DMS79 (cell line): Measurements from ENCODE around the gene RNF44.

Source experiments
- DNase-seq: peaks from one replicate; lab custom pipeline; 2025; lab: John Stamatoyannopoulos, UW

RNF44 gene

DNA sequence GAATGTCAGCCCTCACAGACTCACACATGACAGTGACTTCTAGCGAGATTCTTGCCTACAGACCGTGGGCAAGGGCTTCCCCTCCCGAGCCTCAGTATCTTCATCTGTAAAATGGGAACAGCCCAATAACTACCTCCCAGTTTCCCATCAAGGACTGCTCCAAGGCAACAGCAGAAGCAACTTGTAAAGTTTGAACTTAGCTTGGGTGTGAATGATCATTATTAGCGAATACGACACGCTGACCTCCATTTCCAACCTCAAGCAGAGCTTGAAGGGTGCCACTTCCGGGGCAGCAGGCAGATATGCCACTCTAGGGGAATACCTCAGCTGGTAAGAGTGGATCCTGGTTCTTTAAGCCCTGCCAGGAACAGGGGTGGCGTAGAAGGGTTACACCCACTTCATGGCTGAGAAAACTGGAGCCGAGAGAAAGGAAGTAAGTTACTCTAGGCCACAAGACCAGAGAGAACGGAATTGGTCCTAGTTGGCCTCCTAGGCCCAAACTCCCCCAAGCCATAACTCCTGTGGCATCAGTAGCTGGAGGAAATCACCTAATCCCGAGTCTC is 2.0 kb downstream of the RNF44 start:
- no peak for DNase-seq

DNA sequence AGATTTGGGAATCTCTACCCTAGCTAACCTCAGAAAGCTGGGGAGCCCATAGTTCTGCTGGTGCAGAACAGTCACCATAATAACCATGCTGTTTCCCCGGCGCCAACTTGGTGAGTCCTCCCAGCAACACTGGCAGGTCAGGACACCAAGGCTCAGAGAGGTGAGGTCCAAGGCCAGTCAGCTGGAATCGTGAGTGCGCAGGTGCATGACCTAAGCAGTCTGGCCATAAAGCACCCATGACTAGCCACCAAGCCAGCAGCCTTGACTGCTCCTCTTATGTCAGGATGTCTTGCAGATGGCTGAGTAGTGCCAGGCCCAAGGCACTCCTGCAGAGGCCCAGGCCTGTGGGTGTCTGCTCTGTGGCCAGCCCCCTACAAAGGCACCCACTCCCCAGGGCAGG is 2.6 kb downstream of the RNF44 start:
- DNase-seq = no peak

DNA sequence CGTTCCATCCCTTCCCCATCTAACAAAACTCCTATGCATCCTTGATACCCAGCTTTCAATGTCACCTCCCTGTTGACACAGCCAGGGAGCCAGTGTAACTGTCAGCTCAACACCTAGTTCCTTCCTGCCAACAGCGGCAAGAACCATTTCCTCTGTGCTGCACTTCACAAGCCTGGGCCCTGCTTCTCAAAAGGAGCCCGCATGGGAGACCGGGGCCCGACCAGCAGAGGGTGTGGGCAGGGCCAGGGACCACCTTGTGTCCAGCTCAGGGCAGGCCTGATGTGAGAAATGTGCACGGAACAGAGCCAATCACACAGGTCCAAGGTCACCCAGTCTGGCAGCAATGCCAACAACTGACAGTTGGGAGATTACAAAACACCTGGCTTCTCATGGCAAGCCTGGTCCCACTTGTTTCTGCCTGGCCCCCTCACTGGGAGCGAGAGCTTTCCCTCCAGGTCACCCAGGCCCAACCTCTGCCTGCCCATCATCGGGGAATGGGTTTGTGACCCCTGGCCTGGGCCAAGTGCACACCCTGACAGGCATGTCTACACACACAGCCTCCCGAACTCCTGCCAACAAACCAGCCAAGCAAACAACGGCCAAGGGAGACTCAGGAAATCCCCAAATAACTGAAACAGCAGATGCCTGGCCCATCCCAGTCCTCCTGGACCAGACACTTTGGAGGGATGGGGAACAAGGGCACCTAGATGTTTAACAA is 3.1 kb downstream of the RNF44 start:
- DNase-seq = no peak

DNA sequence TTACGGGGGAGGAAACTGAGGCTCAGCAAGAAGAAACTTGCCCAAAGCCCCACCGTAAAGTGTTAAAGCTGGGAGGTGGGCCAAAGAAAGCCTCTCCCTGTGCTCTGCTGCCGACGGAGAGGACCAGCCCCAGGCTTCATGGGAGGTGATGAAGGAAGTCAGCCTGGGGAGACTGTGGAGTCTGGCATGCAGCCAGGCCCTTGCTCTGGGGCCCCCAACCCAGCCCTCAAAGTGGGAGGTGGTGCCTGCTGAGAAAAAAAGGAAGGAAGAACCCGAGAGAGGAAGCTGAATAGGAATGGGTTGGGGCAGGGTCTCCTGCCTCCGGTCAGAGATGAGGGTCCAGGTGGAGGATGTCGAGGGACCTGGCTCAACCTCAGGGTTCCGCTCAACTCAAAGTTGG is 3.8 kb downstream of the RNF44 start:
- DNase-seq = no peak

DNA sequence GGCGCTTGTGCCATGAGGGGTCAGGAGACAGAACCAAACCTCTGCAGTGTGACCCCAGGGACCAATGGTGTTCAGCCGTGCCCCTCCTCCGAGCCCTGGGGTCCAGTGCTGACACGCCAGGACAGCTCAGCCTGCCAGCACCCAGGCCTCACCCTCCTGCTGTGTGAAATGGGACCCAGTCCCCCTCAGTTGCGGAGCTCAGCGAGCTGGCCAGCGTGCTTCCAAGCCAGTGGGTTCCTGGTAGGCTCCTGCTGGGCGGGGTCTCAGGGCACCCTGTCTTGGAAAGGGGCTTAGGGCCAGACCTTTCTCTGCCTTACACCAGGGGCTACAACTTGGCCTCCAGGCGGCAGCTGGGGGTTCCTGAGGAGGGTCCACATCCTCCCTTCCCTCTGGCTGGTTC is 4.4 kb downstream of the RNF44 start:
- DNase-seq = no peak

DNA sequence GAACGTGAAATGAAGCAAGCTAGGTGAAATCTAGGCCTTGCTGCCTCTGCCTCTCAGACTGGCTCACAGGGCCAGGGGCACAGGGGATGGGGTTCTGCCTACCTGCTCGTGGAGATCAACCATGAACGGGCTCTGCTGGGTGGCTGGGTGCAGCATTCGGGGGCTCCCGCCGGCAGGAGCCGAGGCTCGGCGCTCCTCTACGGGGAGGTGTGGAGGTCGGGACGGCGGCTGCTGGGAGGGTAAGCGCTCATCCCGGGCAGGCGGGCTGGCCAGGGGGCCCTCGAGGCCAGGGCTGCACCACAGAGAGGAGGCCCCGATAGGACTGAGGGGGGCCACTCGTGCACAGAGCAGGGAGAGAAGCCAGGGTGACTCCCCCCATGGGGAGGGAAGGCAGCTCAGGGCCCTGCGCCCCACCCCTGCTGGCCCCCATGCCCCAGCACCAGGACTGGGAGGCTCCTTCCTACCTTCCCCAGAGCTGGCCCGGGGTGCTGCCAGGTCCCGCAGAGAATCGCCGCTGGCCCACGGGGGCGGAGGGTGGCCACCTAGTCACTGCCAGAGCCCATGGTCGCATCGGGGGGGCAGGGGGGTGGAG is 5.2 kb downstream of the RNF44 start:
- no peak for DNase-seq

DNA sequence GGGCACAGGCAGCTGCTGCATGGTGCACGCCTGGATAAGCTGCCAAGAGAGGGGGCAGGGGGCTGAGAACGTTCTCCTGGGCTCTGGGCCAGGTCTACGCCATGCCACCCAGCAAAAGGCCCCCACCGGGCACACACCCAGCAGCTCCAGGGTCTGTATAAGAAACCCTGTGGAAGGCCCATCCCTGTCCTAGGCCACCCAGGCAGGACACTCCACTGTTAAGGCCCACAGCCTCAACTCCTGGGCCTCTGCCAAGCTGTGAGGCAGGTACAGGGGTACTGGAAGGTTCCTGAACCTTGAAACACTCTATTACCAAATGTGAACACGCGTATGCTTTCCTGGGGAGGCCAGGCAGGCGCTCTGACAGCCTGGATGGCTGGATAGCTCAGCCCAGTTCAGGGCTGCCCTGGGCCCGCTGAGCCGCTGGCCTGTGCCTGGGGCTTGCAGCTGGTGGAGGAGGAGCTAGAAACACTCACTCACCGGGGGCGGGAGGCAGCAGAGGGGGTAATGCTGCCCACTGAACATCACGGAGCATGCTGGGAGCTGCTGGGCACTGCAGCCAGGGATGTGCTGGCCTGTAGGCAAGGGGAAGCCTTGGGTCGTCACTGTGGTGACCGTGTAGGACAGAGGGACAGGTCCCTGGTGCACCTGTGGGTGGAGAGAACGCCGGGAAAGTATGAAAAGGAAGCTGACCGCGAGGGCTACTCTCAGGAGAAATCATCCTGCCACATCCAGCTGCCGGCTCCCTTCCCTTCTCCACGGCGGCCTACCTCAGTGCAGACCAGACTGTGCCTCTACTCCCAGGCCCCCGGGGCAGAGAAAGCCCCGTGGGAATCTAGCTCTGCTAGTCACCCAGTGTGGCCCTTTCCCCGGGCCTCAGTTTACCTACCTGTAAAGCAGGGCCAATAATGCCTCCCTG is 6.0 kb downstream of the RNF44 start:
- peak; percentile 46 for DNase-seq

DNA sequence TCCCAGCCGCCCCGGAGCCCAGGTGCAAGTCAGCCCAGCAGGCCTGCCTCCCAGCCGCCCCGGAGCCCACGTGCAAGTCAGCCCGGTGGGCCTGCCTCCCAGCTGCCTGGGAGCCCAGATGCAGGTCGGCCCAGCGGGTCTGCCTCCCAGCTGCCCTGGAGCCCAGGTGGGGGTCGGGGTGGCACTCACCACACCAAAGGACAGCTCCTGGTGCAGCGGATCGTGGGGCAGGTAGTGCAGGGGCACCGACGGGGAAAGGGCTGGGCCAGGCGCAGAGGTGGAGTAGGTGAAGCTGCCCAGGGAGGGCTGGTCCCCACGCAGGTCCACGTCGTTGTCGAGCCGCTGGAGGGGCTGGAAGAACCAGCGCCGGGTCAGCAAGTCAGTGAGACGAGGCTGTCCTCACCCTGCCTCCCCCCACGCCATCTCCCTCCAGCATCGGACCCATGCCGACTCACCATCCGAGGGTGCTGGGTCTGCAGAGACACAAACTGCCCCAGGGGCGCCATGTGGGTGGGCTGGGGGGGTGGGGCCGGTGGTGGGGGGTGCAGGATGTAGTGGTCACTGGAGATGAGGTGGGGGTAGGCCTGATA is 6.7 kb downstream of the RNF44 start:
- DNase-seq = no peak

DNA sequence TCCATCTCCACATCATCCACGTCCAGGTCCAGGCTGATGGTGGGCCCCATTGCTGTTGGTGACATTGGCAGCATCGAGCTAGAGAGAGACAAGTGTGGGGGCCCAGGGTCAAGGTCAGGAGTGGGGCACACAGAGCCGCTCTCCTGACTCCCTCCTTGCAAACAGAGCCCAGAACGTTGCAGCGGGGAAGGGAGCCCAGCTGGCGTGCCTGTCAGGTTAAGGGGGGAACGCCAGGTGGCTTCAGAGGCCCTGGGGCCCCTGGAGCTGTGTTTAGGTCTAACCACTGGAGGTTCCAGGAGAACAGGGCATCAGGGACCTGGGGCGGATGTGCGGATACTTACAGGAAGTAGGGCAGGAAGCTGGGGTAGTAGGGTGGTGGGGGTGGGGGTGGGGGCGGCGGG is 7.5 kb downstream of the RNF44 start:
- no peak for DNase-seq

DNA sequence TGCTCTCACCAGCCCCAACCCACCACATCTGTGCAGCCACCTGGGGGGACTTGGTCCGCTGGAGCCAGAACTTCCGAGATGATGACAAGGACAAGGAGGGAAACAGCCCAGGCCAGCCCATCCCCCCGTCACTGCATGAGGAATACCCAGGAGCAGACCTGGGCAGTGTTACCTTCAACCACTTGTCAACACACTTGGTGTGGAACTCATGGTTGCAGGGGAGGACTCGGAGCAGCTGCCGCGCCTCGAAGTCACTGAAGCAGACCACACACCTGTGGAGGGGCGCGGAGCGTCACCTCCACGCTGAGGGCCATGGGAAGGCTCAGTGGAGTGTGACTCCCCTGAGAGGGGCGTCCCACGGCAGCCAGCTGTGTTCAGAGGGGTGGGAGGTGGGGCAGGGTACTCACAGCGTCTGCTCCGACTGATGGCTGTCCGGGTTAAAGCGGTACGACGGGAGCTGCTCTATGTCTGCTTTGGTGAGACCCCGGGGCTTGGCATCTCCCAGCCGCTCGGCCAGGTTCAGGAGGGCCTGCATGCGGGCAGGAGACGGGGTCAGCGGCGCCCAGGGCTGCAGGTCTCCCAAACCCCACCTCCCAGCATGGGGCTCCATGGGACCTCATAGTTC is 8.0 kb downstream of the RNF44 start:
- DNase-seq = no peak

DNA sequence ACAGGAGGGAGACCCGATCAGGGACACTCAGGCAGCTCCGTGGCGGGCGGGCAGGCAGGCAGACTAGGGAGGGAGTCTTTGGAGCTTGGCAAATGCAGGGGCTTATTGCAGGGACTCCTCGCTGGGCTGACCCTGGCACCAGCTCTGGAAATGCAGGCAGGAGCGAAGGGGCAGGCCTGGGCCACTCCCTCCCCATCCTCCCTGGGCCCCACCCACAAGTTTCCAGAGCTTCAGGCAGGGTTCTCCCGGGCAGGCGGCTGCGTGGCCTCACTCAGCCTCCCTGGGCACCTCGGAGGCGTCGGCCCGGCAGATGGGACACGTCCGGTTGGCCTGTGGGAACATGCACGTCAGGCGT is 8.5 kb downstream of the RNF44 start:
- DNase-seq = no peak

DNA sequence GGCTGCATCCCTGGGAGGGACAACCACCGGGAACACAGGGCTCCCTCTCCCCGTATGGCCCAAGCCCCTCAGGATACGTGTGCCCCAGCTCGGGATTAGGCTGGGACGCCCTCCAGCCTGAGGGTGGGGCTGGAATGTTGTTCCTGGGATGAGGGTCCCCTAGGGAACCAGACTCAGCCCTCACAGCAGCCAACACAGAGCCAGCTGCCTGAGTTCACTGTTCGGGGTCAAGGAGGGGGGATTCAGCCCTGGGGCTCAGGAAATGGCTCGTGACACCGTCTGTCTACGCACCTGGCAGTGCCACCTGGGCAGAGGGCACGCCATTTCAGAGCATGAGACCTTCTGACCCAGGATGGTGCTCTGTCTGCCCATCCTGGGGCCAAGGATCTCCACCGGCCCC is 8.9 kb downstream of the RNF44 start:
- DNase-seq = no peak

DNA sequence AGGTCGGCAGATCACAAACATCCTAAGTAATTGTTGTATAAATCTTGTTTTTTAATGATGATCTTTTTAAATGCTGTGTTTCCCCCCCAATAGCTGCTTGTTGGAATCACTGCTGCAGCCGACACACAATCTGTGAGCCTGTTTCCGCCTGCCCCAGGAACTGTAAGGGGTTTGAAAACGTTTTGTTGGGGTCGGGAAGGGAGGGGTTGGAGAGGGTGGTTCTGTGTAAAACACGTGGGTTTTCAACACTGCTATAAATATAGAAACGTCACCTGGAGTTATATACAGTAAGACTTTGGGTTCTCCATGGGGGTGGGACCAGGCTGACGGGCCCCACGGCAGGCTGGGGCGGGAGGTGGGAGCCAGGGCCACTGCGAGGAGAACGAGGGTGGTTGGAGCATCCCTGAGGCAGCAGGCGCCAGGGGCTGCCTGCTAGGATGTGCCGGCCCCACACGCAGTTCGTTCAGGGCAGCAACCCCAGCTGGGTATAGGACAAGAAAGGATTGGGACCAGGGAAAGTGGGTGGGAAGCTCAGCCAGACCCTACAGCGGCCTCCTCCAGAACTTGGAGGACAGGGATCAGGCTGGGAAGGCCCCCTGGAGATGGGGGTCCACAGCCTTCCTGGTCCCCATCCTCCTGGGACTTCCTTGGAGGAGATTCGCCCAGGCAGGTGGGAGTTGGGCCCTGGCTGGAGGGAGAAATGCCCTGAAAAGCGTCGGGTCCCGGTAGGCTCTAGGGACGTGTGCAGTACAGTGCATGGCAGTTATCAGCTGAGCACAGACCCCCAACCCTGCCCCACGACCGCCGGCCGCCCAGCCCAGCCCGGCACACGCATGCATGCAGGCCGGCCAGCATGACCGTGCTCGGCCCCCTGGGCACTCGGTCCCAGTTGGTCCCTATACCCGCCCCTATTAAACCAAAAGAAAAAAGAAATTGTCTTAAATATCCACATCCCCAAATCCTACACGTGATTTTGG is 9.7 kb downstream of the RNF44 start:
- no peak for DNase-seq

DNA sequence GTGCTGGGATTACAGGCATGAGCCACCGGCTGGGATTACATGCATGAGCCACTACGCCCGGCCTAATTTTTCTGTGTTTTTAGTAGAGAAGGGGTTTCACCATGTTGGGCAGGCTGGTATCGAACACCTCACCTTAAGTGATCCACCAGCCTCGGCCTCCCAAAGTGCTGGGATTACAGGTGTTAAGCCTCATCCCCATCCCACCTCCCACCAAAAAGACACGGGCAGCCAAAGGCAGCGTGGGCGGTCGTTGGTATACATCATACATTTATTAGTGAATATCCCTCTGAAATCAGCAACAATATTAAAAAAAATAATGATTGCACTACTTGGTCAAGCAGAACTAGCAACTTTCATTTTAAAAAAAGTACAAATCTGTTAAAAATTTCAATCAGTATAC is 10.7 kb downstream of the RNF44 start:
- no peak for DNase-seq

DNA sequence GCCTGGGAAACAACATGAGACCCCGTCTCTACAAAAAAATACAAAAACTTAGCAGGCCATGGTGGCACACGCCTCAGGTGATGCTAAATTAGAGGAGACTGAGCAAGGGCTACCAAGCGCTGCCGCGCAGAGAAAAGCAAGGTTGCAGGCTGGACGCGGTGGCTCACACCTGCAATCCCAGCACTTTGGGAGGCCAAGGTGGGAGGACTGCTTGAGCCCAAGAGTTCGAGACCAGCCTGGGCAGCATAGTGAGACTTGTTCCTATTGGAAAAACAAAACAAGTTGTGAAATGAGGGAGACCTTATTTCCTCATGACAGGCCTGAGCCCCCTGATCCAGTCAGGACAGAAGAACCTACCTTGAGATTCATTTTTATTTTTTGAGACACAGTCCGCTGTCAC is 11.5 kb downstream of the RNF44 start:
- no peak for DNase-seq

DNA sequence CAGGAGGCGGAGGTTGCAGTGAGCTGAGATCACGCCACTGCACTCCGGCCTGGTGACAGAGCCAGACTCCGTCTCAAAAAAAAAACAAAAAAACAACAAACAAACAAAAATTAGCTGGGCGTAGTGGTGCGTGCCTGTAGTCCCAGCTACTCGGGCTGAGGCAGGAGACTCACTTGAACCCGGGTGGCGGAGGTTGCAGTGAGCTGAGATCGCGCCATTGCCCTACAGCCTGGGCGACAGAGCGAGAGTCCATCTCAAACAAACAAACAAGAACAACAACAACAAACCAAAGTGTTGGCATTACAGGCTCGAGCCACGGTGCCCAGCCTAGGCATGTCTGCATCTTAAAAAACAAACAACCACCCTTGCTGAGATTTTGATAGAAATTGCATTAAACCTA is 12.2 kb downstream of the RNF44 start:
- no peak for DNase-seq

DNA sequence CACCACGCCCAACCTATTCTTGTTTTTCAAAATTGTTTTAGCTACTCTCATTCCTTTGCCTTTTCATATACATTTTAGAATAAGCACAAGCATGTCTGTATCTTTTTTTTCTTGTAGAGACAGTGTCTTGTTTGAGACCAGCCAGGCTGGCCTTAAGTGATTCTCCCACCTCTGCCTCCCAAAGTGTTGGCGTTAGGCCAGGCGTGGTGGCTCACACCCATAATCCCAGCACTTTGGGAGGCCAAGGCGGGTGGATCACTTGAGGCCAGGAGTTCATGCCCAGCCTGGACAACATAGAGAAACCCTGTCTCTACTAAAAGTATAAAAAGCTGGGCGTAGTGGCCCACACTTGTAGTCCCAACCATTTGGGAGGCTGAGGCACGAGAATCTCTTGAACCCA is 13.1 kb downstream of the RNF44 start:
- no peak for DNase-seq

DNA sequence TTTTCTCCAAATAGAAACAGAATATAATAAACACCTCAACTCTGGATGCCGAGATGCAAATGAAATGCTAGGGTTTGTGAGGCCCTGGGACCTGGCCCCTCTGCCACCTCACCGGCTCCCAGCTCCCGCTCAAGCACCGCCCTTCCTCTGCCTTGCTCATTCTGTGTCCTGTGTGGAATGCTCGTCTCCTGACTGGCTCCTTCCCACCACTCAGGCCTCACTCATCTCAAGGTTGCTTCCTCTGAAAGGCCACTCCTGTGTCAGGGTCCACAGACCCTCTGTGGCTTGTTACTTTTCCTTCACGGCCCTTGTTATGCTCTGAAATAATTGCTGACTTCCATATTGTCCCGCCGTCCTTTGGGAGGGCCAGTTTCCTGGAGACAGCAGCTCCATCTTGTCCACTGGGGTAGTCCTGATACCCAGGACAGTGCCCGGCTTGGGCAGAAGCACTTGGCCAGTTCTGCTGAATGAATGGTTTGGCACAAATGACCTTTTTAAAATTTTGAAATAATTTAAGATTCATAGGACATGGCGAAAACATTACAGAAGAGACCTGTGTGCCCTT is 15.4 kb downstream of the RNF44 start:
- DNase-seq = no peak

DNA sequence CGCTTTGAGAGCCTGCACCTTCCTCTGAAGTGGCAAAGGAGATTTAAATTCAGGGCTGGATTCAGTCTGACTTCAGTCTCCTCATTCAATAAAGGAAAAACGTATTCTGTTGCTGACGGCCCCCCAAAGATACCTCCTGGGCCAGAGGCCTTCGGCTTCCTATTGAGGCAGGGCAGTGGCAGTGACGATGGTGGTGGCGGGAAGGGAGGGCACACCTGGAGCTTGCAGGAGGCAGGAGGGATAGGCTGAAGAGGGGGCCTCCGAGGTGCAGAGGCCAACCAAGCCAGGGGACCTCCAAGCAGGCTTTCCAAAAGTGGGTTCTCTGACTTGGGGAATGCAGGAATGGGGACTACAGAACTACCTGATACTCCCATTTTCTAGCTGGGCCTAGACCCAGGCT is 15.9 kb downstream of the RNF44 start:
- DNase-seq = no peak
